Panc1 (cell line): ENCODE measurements around the gene SHROOM3. TPM values are rescaled to one million over a fixed set of nuclear protein-coding genes. Genes with fewer than 3 reads are reported as not detected.

Source experiments
- ATAC-seq: fragments of 200-7000 bp; cut with Tn5 transposase; 2 replicates; pipeline ENCODE4 v1.9.1; 2020; ENCODE audit warnings: mild to moderate bottlenecking, moderate library complexity
- BruUV-seq: library from RNA; stranded (reverse); fragments of 400-500 nt; replicated peaks from 2 replicates; lab custom pipeline; 2021; lab: Mats Ljungman, UMichigan
- CTCF ChIA-PET: fragments of 300-600 bp; sonication (Branson Sonifier 250); formaldehyde crosslinking; loops from one replicate; lab custom pipeline; 2022; ENCODE audit warnings: antibody characterized with exemption; lab: Charles Lee
- POLR2A ChIA-PET: fragments of 300-600 bp; sonication (Branson Sonifier 250); formaldehyde crosslinking; loops from one replicate; lab custom pipeline; 2022; ENCODE audit warnings: antibody characterized with exemption; lab: Charles Lee
- DNase-seq: peaks from one replicate; pipeline ENCODE4 v3.0.0-alpha.2; 2010; ENCODE audit warnings: low read depth, low spot score
- H3K27ac ChIP-seq: 2 replicates; pipeline ENCODE4 v1.5.1; 2011; ENCODE audit warnings: mild to moderate bottlenecking, low read length, inconsistent platforms
- H3K27me3 ChIP-seq: fragments of 200-500 bp; sonication (Bioruptor generic); 2 replicates; pipeline ENCODE4 v1.6.0; 2014; ENCODE audit warnings: low read length, inconsistent platforms; ENCODE audit not compliant: control insufficient read depth, insufficient read depth
- H3K36me3 ChIP-seq: fragments of 200-500 bp; sonication (Bioruptor generic); 2 replicates; pipeline ENCODE4 v1.5.1; 2014; ENCODE audit warnings: inconsistent platforms, mild to moderate bottlenecking, low read length, moderate library complexity; ENCODE audit not compliant: control insufficient read depth, insufficient read depth
- H3K4me1 ChIP-seq: 2 replicates; pipeline ENCODE4 v1.5.1; 2011; ENCODE audit warnings: inconsistent platforms, mild to moderate bottlenecking, low read length, moderate library complexity; ENCODE audit not compliant: control insufficient read depth, insufficient read depth
- H3K4me3 ChIP-seq, 2 experiments: 2 replicates each; pipeline ENCODE4 v1.5.1; 2011 to 2012; ENCODE audit warnings: low read depth in 2 of 2, low read length in 2 of 2, mild to moderate bottlenecking in 2 of 2, inconsistent platforms in 1 of 2, moderate library complexity in 1 of 2
- H3K9me3 ChIP-seq: fragments of 200-500 bp; sonication (Bioruptor generic); 2 replicates; pipeline ENCODE4 v1.5.1; 2014; ENCODE audit warnings: low read depth, mild to moderate bottlenecking, inconsistent platforms, low read length, moderate library complexity; ENCODE audit not compliant: control insufficient read depth, insufficient read depth
- POLR2AphosphoS5 ChIP-seq: IDR thresholded peaks from 2 replicates; pipeline ENCODE4 v1.6.1; 2012; ENCODE audit warnings: mild to moderate bottlenecking, low read depth, low read length, moderate library complexity
- SIN3A ChIP-seq: IDR thresholded peaks from 2 replicates; pipeline ENCODE4 v1.6.1; 2012; ENCODE audit warnings: low read depth, mild to moderate bottlenecking, low read length, moderate library complexity, borderline replicate concordance; ENCODE audit not compliant: insufficient read depth
- TCF7L2 ChIP-seq: IDR thresholded peaks from 2 replicates; pipeline ENCODE4 v1.6.1; 2011; ENCODE audit warnings: mild to moderate bottlenecking, low read depth, low read length, inconsistent platforms
- in situ Hi-C: cut with HindIII; loops from 2 replicates; pipeline ENCODE4 v1.10.0; 2016; ENCODE audit warnings: low sequenced_read_pairs, low pct_unique_long_range_greater_than_20kb
- intact Hi-C: fragments of 100-400 bp; cut with micrococcal nuclease; formaldehyde crosslinking; loops from one replicate; pipeline ENCODE4 v1.10.0; 2022; ENCODE audit not compliant: unreplicated experiment
- total RNA-seq: library from RNA; stranded (reverse); gene quantifications from one replicate; pipeline ENCODE4 v1.2.1, GENCODE V29; 2021; ENCODE audit not compliant: unreplicated experiment
- TF ChIP-seq, protein P1 (sequence below), 2 experiments: IDR thresholded peaks; 2 replicates each; pipeline ENCODE4 v1.6.1; 2011 to 2012; ENCODE audit warnings: low read depth in 2 of 2, control low read depth in 1 of 2, low read length in 1 of 2, mild to moderate bottlenecking in 1 of 2, moderate library complexity in 1 of 2; ENCODE audit not compliant: insufficient read depth in 1 of 2
- TF ChIP-seq, protein P2 (sequence below): fragments of 450-650 bp; IDR thresholded peaks from 2 replicates; pipeline ENCODE4 v1.5.1; 2017; ENCODE audit warnings: mild to moderate bottlenecking

SHROOM3 gene
- total RNA-seq, 1 experiment from 2014 or later: 7.2 TPM

DNA sequence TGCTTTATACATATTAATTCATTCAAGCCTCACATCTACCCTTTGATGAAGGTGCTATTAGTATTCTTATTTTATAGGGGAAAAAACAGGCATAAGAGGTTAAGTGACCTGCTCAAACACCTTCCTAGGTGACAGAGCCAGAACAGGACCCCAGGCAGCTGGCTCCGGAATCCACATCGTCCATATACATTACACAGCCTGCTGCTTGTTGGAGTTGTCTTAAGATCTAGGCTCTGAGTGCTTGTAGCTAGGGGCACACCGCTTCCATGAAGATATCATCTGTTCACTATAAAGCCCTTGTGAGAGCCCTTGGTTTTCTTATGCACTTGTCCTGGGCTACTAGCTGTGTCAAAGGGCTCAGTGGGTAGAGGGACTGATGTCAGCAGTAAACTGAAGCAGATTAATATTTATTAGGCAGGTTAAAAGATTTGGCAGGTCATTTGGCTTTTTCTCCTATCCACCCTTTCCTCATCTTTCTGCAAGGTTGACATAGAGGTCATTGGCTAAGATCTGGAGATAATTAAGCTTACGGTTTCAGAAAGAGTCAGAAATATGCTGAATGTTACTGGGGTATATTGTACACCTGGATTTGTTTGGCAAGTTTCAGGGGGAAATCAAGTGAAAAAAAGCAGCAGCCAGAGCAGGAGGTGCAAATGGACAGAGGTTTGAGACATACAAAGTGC, 267.6 kb downstream of the SHROOM3 start:
- no peaks in the 10 kb centered on the region for H3K36me3 ChIP-seq
- POLR2A ChIA-PET: no interaction called here
- CTCF ChIA-PET: no interaction called here
- ATAC-seq: no peak
- no peak overlapping the region for H3K27ac ChIP-seq
- in situ Hi-C loops (no loop called here), intact Hi-C loops (no loop called here)
- BruUV-seq: no TSS peak
- H3K27me3 ChIP-seq: no peaks in the 10 kb centered on the region
- H3K4me1 ChIP-seq: peaks cover 10% of the 10 kb centered on the region
- no peak for DNase-seq
- no peaks in the 10 kb centered on the region for H3K9me3 ChIP-seq
- no peak overlapping the region for H3K4me3 ChIP-seq
- TF ChIP-seq, protein P1, sequence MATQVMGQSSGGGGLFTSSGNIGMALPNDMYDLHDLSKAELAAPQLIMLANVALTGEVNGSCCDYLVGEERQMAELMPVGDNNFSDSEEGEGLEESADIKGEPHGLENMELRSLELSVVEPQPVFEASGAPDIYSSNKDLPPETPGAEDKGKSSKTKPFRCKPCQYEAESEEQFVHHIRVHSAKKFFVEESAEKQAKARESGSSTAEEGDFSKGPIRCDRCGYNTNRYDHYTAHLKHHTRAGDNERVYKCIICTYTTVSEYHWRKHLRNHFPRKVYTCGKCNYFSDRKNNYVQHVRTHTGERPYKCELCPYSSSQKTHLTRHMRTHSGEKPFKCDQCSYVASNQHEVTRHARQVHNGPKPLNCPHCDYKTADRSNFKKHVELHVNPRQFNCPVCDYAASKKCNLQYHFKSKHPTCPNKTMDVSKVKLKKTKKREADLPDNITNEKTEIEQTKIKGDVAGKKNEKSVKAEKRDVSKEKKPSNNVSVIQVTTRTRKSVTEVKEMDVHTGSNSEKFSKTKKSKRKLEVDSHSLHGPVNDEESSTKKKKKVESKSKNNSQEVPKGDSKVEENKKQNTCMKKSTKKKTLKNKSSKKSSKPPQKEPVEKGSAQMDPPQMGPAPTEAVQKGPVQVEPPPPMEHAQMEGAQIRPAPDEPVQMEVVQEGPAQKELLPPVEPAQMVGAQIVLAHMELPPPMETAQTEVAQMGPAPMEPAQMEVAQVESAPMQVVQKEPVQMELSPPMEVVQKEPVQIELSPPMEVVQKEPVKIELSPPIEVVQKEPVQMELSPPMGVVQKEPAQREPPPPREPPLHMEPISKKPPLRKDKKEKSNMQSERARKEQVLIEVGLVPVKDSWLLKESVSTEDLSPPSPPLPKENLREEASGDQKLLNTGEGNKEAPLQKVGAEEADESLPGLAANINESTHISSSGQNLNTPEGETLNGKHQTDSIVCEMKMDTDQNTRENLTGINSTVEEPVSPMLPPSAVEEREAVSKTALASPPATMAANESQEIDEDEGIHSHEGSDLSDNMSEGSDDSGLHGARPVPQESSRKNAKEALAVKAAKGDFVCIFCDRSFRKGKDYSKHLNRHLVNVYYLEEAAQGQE (IDR thresholded peaks at IDR 0.05; ENCODE audit: insufficient read depth in 1 of 2, low read depth in 2 of 2, low read length in 1 of 2): no peak

DNA sequence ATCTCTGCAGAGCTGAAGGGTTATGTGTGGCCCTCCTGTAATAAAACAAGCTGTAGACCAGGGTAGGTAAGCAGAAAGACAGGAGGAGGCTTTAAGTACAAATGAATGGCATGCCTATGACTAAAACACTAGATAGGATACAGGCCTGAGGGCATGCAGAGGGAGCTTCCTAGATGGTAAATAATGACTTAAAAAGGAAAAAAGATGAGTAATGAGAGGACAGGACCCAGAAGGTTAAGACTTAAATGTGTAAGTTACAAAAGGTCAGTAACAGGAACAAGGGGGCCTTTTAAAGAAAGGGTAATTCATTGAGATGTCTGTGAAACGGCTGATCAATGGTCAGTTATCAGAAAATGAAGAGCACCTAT, 268.1 kb downstream of the SHROOM3 start:
- CTCF ChIA-PET: no interaction called here
- Histone ChIP-seq H3K36me3 (no peaks in the 10 kb centered on the region), H3K27ac (peak overlapping the region; percentile 44; the same call in 1 of the 2 replicates), H3K4me1 (peaks cover 10% of the 10 kb centered on the region), H3K4me3 (no peak overlapping the region), H3K9me3 (no peaks in the 10 kb centered on the region), H3K27me3 (no peaks in the 10 kb centered on the region)
- intact Hi-C loops (no loop called here), in situ Hi-C loops (no loop called here)
- TF ChIP-seq, protein P1 (IDR thresholded peaks at IDR 0.05; ENCODE audit: insufficient read depth in 1 of 2, low read depth in 2 of 2, low read length in 1 of 2): no peak
- TF ChIP-seq TCF7L2 (no peak), POLR2AphosphoS5 (no peak), SIN3A (no peak)
- TF ChIP-seq, protein P2, sequence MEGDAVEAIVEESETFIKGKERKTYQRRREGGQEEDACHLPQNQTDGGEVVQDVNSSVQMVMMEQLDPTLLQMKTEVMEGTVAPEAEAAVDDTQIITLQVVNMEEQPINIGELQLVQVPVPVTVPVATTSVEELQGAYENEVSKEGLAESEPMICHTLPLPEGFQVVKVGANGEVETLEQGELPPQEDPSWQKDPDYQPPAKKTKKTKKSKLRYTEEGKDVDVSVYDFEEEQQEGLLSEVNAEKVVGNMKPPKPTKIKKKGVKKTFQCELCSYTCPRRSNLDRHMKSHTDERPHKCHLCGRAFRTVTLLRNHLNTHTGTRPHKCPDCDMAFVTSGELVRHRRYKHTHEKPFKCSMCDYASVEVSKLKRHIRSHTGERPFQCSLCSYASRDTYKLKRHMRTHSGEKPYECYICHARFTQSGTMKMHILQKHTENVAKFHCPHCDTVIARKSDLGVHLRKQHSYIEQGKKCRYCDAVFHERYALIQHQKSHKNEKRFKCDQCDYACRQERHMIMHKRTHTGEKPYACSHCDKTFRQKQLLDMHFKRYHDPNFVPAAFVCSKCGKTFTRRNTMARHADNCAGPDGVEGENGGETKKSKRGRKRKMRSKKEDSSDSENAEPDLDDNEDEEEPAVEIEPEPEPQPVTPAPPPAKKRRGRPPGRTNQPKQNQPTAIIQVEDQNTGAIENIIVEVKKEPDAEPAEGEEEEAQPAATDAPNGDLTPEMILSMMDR: no peak
- no TSS peak for BruUV-seq
- POLR2A ChIA-PET: interaction anchor here (0.6 kb wide), 1 partner anchor 18 kb away, joined by 7 read pairs; no protein-coding TSS in a partner anchor
- ATAC-seq (no peak), DNase-seq (no peak)
